Ramos (cell line): ENCODE data around the gene CA10.

Experiments used
- in situ Hi-C: fragments of 300-500 bp; cut with MboI; formaldehyde crosslinking; loops from one replicate; pipeline ENCODE4 v1.14.3; 2022; ENCODE audit warnings: low sequenced_read_pairs; ENCODE audit not compliant: unreplicated experiment

Gene CA10

DNA sequence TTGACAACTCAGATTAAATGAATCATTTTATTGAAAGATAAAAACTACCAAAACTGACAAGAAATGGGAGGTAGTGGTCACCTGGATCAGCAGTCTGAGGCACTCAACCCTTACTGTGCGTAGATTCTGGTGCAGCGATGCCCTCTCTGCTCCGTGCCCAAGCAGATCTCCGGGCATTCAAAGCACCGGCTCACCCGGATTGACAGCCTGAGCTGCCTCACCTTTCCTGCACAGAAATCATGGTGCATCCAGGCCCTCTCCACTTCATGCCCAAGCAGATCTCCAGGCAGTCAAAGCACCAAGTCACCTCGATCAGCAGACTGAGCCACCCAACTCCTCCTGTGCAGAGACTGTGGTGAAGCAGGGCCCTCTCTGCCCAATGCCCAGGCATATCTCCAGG lies 196.8 kb downstream of the CA10 start:
- in situ Hi-C loops: no loop called here

DNA sequence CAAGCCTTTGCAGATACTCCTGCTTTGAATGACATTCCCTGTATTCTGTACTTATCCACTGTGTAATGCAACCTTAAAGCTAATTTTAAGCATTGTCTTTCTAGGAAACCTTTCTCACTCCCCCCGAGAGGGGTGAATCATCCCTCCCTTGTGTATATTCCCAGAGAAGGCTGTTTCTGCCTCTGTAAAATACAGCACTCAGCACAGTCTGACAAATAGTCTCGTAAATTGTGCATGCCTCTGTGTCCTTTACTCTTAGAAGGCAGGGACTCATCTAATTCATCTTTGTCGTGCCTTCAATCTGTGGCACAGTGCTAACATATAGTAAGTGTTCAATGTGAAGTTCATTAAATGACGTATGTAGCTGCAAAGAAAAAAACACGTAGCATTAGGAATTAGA lies 200.7 kb downstream of the CA10 start:
- in situ Hi-C loops: no loop called here

DNA sequence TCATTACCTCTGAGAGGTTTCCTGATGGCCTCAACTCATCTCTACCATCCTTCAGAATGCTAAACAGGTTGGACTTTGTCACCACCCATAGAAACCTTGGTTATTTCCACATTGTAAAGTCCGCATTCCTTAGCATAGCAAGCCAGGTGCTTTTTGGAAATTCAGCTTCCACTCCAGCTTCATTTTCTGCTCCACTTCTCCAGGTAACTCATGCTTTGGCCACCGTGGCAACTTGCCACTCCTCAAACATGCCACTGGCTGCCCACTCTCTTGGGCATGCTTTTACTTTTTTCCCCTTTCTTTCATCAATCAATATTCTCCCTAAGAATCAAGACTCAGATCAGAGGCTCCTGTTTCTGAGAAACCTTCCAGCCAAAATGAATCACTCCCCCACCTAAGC lies 203.3 kb downstream of the CA10 start:
- in situ Hi-C loops: no loop called here

DNA sequence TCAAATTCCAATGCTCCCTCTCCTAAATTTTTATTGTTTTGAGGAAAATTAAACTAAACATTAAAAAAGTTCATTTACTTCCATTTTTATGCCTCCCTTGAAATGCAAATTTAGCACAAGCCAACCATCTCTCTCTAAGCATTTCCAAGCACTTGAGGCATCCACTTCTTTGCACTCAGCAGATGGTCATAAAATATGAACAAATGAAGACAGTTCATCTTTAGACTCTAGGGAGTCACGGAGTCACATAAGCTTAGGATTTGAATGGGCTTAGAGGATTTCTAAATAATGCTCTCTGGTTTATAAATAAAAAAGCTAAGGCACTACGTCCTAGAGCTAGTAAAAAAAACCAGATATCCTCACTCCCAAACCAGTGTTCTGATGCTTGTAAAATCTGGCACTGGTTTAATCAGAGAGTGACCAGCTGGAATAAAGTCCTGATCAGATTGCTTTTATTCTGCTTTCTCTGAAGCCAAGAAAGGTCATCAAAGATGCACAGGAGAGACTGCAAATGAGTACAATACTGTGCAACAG lies 204.2 kb downstream of the CA10 start:
- in situ Hi-C loops: no loop called here

DNA sequence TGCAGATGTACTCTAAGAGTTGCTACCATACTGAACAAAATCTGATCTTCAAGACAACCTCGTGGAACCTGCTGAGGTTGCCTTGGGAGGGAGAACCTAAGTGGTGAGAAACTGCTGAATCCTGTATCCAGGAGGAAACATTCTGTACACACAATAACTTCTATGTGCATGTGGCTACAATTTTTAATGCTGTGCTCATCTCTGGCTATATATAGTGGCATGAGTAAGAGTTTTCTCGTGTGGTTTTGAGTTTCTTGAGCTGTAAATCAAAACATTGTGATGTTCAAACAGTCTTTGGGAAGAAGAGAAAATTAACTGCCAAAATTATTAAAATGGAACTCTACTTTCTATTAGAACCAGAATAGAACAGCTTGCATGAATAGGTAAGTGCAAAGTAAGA lies 206.8 kb downstream of the CA10 start:
- in situ Hi-C loops: no loop called here

DNA sequence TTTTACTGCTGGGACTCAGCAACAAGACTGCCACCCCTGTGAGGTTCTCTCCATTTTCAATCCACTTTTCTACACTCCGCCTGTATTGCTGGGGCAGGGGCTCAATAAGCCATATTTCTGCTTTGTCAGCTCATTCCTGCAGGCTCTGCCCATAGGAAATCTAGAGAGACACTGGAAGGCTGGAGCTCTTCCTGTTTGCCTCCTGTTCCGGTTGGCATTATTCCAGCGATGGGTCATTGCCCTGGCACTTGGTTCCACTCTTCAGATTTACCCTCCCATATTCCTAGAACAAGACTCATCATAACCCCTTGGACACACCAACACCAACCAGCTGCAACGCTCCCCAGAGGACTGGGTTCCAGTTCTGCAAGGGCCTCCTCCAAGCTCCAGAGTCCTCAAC lies 210.4 kb downstream of the CA10 start:
- in situ Hi-C loops: no loop called here

DNA sequence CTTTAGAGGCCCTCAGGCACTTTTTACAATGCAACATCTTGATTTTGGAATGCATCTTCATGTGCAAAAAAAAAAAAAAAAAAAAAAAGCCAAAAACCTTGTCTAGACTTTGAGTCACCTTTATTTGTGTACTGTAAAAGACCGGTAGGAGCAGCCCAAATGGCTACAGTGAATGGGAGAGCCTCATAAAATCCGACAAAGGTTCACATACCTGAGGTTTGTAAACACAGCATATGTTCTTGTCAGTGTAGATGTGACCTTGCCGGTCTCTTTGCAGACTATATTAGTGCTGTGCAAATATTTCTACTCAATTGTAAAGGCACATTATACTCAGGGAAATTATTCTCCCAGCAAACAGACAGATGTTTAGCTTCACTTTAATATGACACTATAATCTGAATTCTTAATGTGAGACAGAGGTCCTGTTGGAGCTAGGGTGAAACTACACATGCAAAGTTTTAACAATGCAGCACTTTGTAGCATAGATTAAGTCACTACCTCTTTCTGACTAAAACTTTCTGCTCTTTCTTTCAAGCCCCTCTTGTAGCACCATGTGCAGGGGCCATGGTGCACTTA lies 211.3 kb downstream of the CA10 start:
- in situ Hi-C loops: no loop called here

DNA sequence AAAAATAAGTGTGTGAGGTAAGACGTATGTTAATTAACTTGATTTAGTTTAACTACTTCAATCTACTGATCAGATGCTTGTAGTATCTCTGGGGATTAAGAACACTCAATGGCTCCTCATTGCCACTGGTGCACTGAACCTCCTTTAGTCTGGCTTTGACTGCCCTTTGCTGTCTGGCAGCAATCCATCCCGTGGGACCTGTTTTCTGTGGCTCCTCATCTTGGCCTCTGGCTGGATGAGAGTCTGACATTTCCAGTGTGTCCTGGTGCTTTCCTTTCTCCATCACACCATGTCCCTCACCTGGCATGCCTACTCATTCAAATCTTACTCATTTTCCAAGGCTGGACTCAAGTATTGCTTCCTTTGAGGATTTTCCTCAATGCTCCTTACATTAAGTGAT lies 212.2 kb downstream of the CA10 start:
- in situ Hi-C loops: no loop called here

DNA sequence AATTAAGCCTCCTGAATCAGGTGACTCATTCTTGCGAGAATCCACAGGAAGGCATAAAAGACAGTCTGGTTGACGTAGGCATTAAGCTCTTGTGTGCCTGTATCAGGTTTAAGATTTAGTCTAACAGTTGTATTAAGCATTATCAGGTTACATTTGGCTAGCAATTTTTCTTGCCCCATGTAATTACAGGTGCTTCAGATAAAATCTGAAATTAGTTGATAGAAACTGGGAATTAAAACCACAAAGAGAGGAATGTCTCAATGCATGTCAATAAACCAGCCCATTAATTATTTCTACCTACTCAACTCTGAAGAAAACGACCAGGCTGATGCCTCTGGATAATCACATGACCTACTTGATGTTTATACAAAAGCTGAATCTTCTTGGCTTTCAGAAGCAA lies 217.2 kb downstream of the CA10 start:
- in situ Hi-C loops: no loop called here

DNA sequence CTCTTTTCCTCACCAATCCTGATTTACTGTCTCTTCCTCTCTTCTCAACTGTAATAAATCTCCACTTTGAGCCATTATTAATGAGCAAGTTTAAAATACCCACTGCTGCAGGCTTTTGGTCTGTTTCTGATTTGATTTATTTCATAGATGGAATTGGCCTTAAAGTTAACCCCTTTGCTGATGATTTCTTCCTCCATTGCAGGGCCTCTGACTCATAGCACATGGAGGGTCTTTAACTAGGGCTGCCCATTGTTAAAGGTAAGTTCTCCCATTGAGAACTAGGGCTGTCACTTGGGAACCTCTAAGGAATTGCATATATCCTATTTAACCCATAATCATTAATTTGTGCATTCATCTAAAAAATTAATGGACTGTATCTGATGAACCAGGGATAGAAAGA lies 221.2 kb downstream of the CA10 start:
- in situ Hi-C loops: no loop called here

DNA sequence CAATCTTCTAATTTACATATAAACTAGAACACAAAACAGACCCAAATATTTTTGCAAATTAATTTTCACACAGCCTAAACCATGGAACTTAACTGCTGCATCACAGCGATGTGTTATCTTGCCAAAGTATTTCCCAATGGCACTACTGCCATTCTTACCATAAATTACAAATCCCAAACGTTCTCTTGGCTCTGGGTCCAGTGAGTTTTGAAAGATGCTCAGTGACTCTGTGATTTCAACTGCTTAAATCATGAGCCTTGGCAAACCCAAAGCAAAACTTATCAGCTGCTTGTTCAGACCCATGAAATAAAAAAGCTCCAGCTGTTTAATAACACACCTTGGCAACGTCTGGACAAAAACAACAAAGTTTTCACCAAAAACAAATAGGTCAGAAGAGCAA lies 223.0 kb downstream of the CA10 start:
- in situ Hi-C loops: no loop called here

DNA sequence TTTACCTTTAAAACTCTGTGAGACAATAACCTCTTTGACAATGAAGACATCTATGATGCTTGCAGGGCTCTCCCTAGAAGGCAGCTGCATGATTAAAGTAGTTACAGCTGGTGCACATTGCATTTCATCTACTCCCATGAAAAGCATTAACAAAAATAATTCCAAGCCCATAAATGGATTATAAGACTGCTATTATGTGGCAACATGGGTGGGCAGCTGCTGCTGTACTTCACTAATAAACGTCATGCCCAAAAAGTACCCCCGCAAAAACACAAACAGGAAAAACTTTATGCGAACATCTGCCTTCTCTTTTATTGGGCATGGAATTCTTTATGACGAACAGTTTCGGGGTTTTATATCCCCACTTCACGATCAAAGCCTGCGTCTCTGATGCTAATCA lies 224.9 kb downstream of the CA10 start:
- in situ Hi-C loops: no loop called here

DNA sequence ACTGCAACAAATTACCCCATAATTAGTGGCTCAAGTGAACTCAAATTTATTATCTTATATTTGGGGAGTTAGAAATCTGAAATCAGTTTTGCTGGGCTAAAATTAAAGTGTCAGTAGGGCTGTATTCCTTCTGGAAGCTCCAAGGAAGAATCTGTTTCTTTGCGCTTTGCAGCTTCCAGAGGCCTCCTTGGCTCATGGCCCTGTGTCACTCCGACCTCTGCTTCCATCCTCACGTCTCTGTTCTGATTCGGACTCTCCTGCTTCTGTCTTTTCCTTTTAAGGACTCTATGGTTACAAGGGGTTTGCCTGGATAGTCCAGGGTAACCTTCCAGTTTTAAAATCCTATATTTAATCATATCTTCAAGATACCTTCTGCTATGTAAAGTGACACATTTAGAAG lies 232.1 kb downstream of the CA10 start:
- in situ Hi-C loops: no loop called here

DNA sequence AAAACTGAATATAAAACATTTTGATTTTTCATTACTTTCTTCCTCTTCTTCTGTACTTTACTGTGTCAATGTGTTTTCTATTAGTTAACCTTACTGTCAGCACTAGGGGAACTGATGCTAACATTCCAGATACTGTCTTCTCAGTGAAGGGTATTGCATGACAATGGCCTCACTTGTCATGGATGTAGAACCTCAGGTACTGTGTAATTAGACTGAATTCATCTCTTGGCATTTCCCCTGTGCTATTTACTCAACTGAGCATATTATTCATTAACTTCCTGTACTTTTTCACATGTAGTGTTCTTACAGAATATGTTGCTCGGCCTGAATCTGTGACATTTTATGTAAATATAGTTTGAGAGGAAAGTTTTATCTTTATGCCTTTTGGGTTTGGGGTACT lies 237.0 kb downstream of the CA10 start:
- in situ Hi-C loops: no loop called here

DNA sequence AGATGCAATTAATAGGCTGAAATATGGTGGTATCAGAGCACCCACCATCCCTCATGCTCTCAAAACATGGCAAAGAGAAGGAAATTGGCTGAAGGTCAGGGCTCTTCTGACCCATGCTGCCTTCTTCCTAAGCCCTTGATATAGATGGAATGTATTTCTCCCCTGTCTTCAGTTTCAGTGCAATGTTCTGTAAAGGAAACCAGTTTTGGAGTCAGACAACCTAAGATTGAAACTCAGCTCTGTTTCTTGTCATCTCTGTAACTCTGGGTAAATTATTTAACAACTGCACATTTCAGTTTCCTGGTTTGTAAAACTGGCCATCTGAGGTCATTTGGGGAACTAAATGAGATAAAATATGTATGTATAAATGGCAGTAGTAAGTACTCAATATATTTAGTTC lies 243.9 kb downstream of the CA10 start:
- in situ Hi-C loops: no loop called here

DNA sequence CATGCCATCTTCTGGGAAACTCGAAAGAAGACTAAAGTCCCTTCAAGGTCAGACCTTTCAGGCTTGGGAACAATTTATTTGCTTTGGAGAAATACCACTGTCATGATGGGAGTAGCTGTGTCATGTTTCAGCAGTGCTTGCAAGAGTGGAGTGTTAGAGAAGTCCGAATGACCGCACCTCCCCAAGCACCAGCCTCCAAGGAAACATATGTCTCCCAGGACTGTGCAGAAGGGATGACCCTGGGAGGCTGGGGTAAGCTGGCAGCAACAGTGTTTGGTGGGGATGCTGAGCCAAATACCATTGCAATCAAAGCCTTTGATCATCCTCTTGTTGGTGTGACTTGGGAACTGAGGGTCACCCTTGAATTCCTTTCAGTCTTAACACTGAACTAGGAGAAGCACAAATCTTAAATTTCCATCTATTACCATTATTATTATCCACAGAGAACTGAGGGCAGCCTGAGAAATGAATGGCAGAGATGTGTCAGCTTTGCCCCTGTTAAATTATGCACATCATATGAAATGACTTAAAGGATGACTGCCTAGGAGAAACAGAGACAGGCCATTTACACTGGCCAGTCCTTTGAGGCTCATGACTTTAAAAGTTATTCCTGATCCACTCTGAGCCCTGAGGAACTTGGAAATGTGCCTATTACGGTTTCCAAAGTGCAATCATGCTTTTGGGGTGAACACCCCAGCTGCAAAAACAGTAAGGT lies 244.9 kb downstream of the CA10 start:
- in situ Hi-C loops: no loop called here

DNA sequence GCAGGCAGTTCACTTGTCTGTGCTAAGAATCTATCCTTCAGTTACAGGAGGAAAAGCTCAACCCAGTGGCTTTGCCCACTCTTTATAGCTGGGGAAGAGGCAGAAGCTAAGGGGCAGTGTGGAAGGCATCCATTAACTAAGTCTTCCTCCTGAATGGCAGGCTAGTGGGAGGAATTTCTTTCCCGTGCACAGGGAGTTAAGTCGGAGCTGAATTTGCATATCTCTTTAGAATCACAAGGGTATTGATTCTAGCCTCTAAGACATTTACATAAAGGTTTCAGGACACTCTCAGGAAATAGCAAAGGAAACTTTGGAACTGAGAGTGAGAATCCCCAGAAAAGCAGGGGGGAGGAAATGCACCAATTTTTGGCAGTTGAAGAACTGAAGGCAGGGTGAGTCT lies 245.6 kb downstream of the CA10 start:
- in situ Hi-C loops: no loop called here

DNA sequence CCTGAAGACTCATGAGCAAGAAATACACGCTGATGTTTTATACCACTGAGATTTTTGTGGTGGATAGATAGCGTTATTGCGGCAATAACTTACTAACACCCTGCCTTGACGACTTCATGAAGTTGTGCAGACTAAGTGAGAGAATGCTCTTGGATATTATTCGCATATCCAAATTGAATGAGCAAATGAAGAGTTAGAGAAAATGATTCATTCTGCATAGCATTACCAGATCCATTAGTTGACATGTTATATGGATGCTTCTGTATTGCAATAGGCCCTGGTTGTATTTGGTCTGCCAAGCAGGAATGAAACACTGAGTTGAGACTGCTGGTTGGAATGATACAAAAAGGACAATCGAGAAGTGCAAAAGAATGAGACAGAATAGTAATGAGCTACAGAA lies 247.3 kb downstream of the CA10 start:
- in situ Hi-C loops: no loop called here

DNA sequence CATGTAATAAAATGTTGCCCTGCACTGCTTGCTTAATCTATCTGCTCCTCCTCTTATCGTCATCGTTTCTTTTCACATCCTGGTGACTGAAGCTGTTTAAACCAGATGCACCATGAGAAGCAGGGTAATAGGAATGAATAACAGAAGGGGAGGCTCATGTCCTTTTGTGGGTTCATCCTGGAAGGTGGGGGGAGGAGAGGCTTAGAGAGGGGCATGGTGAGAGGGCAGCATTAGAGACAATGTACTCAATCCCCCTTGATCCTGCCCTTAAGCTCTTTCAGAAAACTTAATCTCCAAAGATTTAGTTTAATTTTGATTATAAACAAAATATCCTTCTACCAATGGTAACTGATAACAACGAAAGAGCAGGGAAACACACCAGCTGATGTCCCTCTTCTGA lies 248.5 kb downstream of the CA10 start:
- in situ Hi-C loops: no loop called here

DNA sequence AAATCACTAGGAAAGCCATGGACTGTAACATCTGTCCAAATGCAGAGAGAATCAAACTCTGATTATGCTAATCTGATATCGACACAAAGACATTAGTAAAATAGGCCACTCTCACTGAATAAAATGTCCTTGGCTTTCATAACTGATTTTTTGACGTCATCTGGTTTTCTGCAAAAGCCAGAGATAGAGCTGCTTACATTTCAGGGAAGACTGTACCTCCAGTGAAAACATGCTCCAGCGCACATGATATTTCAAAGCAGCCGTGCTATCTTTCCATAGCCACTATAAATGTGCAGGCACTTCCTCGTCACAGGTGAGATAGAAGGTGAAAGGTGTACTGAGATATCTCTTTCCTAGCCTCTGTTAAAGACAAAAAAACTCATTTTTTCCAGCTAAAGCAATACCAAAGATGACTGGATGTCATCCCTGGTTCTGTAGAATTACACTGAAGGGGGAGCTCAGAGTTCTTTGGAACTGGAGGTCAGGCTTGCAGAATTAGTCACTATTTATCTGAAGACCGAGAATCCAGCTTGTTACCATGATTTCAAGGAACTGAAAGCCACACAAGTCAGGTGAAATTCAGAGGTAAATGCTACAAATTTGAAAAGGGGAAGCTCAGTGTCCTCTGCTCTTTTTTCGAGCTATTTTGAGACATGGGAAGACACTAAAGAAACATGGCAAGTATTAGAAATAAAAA lies 249.5 kb downstream of the CA10 start:
- in situ Hi-C loops: no loop called here

DNA sequence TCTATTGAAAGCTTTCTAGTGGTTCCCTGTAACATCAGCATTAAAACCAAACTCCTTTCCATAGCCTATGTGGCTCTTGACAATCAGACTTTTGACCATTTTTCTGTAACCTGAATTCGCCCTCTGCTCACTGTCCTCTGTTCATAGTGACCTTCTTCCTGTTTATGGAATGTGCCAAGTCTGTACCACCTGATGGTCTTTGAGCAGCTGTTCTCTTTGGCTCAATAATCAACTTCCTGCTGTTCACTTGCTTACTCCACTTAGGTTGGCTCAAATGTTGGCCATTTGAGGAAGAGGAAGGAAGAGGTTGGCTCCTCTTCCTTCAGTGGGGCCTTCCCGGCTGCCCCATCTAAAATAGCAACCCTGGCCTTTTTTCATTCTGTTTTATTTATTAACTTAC lies 251.5 kb downstream of the CA10 start:
- in situ Hi-C loops: no loop called here

DNA sequence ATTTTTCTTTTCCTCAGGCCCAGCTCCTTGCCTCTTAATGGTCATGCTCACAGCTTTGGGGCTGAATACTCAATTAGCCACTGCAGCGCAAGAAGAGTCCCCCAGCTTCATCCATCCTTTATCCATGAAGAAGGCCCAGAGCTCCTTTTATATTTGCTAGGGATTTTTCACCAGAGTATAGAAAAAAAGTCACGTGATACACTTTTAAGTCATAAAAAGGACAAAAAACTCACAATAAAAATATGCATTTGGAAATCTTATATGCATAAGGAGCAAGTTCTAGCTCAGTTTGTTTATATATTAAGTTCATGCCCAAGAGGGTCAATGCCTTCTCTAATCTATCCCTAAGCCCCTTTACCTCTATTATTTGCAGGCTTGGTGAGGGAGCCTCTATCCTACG lies 254.1 kb downstream of the CA10 start:
- in situ Hi-C loops: no loop called here
